Stimulated activated CD8-positive, alpha-beta memory T cell treated with anti-CD3 and anti-CD28 coated beads, Interleukin-7, amount 100 ng/mL, for 4 hours (primary cell): ENCODE measurements around the gene TVP23C.
"Not testable (repeated sequence)": the region's sequence is repeated elsewhere in the genome, so short reads cannot be mapped to it uniquely, and the experiment has no call there.

Source experiments
- DNase-seq, 2 donors: peaks; one replicate each; pipeline ENCODE4 v3.0.0-alpha.2; 2020; ENCODE audit warnings: low read depth in 2 of 2

The TVP23C gene

DNA sequence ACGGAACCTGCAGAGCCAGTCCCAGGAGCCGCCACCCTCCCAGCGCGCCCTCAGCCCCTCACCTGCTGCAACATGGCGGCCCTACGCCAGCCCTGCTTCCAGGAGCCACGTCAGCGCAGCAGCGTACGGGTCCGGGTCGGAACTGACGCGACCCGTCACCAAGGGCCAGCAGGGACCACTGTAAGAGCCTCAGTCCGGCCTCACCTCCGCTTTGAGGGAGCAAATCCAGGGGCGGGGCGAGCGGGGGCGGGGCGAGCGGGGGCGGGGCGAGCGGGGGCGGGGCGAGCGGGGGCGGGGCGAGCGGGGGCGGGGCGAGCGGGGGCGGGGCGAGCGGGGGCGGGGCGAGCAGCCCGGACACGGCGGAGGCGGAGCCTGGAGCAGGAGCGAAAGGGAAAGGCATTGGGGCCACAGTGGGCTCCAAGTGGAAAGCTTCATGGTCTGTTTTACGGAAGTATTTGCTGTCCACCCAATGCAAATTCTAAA, at the start of gene TVP23C:
TVP23C (minus strand) TSS at position 109 of the 483 bp plus-strand sequence; CDS start at position 74, 35 bp downstream.
- peak; percentile 44 to 53 for DNase-seq

DNA sequence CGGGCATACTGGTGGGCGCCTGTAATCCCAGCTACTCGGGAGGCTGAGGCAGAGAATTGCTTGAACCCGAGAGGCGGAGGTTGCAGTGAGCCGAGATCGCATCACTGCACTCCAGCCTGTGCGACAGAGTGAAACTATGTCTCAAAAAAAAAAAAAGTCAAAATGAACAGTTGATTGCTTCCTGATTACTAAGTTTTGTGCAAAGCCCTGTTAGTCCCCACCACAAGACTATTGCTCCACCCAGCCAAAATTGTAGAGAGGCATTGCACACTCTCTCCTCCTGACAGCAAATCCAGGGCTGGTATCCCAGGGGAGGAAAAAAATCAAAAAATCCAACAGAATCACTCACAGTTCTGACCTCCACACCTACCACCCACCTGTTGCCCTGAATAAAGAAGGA, 29.7 kb upstream of the TVP23C start:
- not testable (repeated sequence) for DNase-seq

DNA sequence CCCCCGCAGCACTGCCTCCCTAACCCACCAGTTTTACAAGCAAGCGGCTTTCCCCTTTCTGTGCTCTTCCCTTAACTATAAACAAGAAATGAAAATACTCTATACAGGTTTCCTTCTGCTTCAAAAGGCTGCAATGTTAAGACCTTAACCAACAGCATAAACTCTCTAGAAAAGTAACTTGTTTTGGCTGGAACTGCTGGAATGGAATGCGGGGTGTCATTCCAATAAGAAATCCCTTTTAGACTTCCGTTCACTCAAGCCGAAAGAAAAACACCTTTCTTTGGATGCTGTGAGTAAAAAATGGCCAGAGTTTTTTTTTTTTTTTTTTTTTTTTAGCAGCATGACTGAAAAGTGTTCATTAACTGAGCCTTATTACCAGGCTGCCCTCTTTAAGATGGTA, 28.7 kb upstream of the TVP23C start:
- DNase-seq = not testable (repeated sequence)

DNA sequence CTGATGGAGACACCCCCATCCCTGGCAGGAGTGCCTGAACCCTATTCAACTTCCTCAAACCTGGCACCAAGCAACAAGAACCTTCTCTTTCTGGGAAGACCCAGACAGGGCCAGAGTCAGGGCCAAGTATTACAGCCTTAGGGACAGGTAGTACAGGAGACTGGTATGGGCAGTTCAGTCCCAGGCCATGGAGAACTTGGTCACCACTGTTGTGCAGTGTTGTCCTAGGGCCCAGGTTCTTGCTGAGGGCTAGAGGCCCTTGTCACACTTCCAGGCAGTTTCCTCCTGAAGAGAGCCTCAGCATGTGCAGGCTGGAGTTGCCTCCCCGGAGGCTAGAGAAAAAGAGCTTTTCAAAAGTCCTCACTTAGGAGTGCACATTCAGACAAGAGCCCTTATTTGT, 27.6 kb upstream of the TVP23C start:
- not testable (repeated sequence) for DNase-seq

DNA sequence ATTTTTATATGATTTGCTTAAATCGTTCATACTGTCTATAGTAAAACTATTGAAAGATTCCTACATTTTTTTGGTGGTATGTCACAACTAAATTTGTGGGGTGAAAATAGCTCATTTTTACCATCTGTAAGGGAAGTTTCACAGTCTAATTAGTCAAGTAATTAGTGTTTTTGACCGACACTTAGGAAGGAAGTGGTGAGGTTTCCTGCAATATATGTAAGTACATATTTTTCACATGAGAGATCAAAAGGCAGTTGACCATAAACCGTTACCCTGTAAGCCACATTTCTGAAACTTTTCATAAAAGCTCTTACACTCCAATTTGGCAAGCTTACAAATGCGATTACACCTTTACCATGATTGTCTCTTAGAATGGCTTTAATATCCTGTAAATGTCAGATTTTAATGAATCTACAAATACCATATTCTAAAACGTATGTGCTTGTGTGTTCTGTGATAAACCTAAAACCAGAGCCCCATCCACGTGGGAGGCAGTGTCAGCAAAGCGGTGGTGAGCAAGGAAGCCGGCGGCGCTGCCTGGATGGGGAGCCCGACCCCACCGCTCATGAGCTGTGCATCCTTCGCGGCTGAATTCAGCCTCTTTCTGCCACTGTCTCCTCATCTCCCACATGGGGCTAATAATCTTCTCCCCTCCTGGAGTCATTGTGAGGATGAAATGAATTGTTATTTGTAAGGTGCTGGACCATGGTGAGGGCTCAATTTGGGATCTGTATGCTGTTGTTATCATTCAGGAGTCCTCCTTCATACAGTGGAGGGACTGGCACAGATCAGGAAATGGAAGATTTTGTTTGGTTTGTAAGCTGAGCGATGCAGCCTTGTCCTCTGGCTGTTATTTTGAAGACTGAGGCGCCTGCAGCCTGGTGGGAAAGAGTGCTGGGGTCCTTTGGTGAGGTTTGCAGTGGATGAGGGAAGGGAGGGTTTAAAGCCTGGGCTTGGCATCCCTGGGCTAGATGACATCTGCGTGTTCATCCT, 26.6 kb upstream of the TVP23C start:
- DNase-seq = not testable (repeated sequence)

DNA sequence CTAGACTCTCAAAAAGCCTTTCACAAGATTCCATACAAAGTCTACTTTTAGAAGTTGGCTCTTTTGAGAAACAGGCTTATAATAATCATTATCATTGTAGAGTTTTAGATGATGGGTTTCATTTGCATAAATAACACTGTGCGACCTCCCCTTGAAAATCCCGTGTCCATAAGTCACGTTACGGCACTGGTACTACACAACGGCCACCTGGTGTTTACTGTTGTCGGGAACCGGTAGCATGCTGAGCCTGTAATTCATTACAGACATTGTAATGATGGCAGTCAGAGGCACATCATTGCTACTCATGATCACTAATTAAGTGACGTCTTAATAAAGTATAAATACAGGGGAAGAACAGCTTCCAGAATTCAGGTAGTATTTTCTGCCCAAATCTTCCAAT, 24.7 kb upstream of the TVP23C start:
- not testable (repeated sequence) for DNase-seq

DNA sequence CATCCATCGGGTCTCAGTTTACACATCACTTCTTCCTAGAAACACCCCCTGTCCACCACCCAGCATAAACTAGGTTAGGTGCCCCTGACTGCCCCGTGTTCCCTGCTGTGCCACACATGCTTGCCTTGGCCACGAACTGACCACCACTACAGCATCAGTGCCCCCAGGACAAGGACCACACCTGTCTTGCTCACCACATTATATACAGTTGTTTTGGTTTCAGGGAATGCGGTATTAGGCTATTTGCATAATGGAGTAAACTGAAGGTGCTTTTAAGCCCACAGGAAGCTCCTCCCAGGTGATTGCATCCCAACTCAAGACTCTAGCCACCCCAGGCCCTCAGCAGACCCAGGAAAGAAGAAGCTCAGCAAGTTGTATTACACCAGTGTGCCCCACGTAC, 20.0 kb upstream of the TVP23C start:
- not testable (repeated sequence) for DNase-seq

DNA sequence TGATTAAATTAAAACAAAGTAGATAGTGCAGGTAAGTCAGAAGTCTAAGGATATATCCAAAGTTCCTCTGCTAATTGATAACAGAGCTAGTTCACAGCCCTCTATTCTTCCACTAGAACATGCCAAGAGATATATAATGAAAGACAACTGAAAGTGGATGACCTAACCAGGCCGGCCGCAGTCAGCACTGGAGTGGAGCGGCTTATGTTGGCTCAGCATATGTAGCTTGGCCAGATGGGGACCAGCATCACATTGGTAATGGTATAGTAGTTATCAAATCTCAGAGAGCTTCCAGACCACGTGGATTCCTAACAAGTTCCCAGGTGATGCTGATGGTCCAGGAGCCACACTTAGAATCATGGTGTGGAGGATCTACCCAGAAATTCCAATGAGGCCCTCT, 18.2 kb upstream of the TVP23C start:
- not testable (repeated sequence) for DNase-seq

DNA sequence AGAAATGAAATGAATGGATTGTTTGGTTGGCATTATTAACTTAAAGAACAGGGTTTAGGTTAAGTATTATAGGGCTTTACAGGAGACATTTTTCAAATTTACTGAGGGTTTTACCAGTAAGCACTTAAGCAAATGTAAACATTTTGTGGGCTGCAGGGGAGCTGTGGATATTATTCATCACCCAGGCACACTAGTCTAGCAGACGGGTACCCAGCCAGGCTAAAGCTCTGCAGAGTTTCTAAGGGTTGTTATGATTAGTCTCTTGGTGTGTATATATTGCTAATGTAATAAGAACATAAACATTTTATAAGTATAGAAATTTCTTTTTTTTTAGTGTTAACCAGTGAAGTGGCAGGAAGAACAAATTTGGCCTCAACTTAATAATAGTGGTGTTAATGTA, 13.6 kb upstream of the TVP23C start:
- DNase-seq = not testable (repeated sequence)

DNA sequence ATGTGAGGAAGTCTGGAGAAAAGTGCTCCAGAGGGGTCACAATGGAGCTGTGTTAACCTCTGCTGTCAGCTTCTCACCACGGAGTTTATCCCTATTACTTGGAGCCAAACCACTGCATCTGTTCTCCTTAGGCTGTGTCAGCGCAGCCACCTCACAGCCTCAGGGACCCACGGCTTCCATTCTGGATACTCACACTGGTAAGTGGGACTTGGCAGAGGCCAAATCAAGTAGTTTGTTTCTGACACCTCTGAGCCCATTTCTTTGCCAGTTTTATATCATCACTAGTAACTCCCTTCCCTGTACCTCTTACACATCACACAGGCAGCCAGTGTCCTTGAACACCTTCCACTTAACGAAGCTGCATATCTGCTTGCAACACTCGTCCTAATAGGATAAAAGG, 11.4 kb upstream of the TVP23C start:
- DNase-seq = not testable (repeated sequence)

DNA sequence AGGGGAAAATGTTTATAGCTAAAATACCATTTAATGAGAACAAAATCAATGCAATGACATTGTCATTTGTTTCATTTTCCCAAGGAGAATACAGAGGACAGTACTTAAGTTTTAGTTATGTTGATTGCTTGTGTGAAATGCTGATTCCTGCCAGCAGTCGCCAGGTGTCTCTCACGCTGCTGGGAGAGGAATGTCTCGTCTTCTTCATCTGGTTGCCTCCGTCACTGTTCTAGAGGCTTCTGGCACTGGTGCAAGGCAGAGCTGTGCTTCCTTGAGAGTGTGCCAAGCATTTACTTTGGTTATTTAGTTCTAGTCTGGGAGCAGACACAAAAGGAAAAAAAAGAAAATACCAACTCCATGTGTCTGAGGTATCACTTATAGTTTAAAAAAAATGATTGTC, 10.6 kb upstream of the TVP23C start:
- DNase-seq = not testable (repeated sequence)

DNA sequence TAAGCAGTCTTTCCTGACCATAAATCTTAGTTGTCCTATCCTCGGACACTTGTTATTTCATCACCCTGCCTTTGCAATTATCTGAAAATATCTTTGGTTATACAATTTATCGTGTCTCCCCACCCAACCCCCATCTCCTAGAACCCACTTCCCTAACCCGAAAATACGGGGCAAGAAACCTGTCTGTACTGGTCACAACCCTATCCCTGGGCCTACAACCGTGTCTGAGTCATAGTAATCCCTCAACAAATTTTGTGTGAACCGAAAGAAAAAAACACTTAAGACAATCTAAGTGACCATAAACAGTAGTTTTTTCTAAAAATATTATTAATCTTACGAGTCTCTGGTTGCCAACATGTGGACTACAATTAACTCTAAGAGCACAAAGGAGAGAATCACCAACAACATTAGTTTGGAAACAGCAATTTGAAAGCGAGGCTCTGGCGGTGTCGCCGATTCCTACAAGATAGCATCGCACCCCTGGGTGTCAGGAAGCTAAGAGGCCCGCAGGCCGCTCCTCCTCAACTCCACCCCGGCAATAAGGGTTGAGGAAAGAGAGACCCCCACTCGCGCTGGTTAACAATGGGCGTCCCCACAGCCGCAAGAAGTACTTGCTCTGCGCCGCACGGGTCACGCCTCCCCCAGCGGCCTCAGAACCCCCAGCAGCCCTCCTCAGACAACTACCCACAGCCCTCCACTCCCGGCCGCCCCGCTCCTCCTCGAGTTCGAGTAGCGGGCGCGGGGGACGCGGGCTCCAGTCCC, 489 bp downstream of the TVP23C start:
- not testable (repeated sequence) for DNase-seq

DNA sequence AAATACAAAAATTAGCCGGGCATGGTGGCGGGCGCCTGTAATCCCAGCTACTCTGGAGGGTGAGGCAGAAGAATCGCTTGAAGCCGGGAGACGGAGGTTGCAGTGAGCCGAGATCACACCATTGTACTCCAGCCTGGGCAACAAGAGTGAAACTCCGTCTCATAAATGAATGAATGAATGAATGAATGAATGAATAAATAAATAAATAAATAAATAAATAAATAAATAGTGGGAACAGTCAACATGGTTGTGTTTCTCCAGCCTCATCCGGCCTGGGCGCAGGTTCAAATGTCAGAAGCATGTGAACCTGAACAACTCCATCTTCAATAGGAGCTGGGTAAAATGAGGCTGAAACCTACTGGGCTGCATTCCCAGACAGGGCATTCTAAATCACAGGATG, 1.8 kb downstream of the TVP23C start:
- not testable (repeated sequence) for DNase-seq

DNA sequence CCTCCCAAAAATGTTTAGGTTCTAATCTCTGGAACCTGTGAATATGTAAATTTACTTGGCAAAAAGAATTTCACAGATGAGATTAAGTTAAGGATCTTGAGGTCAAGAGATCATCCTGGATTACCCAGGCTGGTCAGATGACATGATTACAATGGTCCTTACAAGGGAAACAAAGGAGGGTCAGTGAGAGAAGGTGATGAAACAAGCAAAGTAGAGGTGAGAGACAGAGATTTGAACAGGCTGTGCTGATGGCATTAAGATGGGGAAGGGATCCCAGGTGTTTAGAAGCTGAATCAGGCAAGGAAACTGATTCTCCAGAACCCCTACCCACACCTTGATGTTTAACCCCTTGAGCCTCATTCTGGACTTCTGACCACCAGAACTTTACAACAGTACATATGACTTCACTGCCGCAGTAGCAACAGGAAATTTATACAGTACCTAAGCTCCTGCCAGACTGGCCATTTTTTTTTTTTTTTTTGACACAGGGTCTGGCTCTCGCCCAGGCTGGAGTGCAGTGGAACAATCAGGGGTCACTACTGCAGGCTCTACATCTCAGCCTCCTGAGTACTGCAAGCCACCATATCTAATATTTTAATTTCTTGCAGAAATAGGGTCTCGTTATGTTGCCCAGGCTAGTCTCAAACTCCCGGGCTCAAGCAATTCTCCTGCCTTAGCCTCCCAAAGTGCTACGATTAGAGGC, 4.7 kb downstream of the TVP23C start:
- not testable (repeated sequence) for DNase-seq

DNA sequence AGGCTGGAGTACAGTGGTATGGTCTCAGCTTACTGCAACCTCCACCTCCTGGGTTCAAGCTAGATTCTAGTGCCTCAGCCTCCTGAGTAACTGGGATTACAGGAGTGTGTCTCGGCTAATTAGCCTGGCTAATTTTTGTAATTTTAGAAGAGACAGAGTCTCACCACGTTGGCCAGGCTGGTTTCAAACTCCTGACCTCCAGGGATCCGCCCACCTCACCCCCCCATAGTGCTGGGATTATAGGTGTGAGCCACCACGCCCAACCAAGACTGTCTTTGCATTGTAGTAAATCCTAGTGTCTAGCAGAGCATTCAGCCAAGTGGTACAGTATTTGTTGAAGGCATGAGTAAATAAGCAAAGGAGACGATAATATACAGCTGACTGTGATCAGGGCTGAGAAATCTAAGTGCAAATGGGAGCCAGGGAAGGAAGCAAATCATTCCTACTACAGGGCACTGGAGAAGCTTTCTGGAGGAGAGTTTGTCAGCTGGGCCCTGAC, 5.9 kb downstream of the TVP23C start:
- DNase-seq = not testable (repeated sequence)

DNA sequence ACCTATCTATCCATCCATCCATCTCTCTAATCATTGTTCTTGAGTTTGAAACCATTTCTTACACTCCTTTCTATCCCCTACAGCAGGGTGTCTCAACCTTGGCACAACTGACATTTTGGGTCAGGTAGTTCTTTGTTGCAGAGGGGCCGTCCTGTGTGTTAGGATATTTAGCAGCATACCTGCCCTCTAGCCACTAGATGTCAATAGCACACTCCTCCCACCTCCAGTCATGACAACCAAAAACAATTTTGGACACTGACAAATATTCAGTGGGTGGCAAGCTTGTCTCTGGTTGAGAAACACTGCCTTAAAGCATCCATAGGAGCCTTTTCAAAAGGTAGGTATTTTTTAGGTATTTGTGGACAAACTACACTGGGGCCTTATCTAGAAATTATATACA, 10.4 kb downstream of the TVP23C start:
- not testable (repeated sequence) for DNase-seq

DNA sequence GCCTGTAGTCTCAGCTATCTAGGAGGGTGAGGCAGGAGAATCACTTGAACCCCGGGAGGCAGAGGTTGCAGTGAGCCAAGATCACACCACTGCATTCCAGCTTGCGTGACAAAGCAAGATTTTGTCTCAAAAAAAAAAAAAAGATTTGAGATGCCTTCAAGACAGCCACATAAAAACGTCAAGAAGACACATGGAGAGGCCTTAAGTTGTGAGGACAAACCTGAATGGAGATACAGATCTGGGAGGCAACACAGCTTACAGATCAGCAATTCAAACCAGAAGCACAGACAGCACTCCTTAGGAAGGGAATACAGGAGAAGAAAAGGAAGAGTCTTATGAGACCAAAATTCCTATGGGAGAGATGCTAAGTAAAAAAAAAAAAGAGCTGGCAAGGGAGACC, 13.7 kb downstream of the TVP23C start:
- DNase-seq = not testable (repeated sequence)

DNA sequence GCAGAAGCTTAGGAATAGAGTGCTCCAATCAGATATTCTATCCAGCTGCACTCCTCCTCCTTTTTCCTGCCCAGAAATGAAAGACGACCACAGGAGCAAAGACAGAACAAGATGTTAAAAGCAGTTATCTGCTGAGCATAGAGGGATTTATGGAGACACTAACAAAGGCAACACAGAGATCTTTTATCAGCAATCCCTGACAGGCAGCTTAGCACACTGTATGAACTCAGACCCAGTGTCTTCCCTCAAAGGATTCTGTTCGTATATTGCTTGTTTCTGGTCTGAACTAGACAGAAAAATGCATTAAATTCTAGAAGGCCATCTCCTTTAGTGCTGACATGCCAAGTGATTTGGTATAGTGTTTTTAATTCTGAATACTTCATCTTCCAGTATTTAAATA, 16.7 kb downstream of the TVP23C start:
- not testable (repeated sequence) for DNase-seq

DNA sequence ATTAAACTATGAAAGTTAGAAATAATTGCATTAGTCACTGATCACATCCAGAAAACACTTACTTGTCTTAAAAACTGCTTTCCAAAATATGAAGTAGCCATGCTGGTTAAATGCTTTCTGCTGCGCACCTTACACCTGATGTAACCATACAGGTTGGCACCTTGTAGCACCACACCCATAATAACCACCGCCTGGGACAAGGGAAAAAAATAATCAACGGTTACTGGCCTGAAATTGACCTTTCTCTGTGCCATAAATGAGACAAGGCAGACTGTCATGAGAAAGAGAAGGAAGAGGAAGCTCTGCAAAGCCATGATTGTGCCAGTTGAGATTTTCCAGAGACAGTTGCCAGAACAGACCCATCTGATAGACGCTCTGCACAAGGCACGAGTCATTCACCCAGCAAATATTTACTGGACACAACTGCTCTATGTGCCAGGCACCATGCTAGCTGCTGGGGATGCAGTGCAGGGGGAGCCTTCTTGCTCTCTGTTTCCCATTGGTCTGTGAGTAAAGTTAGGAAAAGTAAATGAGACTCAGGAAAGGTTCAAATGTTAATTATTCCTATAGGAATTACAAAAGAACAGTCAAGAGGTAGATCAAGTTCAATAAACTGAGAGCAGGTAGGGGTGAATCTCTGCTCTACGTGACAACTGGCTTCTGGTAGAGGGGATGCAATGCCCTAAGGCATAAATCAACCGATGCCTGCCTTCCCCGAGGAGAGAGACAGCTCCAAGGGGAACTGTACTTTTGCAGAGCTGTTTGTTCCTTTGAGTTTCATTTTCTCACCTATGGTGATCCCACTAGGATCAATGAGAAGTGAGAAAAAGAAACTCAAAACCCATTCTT, 22.7 kb downstream of the TVP23C start:
- not testable (repeated sequence) for DNase-seq

DNA sequence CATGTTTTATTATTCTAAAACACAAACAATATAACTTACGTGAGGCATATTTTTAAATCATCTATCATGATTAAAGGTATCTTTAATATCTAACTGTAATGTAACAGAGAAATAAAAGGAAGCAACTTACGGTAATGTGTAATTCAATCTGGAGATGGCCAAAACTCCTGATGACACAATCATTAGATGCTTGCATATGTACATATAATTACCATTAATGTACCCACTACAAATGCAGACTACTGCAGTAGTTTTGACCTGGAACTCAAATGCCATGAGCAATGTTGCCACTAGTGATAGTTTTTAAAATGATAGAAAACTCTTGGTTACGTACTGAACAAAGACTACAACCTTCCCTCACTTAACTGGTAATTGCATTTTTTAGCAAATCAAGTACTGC, 30.2 kb downstream of the TVP23C start:
- DNase-seq = not testable (repeated sequence)
